ENCODE results near the gene SLC25A21. TPM values are rescaled to one million over a fixed set of nuclear protein-coding genes. Genes with fewer than 3 reads are reported as not detected.

Gene SLC25A21
- total and polyA plus RNA-seq, 10 donors: 0.06 to 1.1 (median 0.22) TPM; not detected in 2

- TF ChIP-seq POLR2A (IDR thresholded peaks at IDR 0.05) (no peak), CTCF (IDR thresholded peaks at IDR 0.05 in 8 of 11, conservative IDR thresholded peaks at IDR 0.05 in 3 of 11) (no peak), POLR2AphosphoS5 (IDR thresholded peaks at IDR 0.05) (no peak)
- Histone ChIP-seq H3K9me3 (no peaks in the 10 kb centered on the region), H3K27ac (no peak overlapping the region), H3K27me3 (replicated peaks in 1 of 7) (no peaks in the 10 kb centered on the region), H3K4me1 (no peaks in the 10 kb centered on the region), H3K36me3 (no peaks in the 10 kb centered on the region), H3K4me3 (no peak overlapping the region)
- 80 to 89% (median 88%) methylated on average over 4 of the region's 4 CpGs for WGBS, 5 donors
- DNase-seq: no peak
- intact Hi-C loops (cut with DNase I; ENCODE audit: low total_unique reads): no loop called here
These were observed 110.1 kb downstream of the SLC25A21 start for GRCh38 chr14:37062191-37062803.

- H3K4me1 ChIP-seq: no peaks in the 10 kb centered on the region
- intact Hi-C loops (cut with DNase I; ENCODE audit: low total_unique reads): no loop called here
- no peaks in the 10 kb centered on the region for H3K27me3 ChIP-seq (replicated peaks in 1 of 7)
- H3K4me3 ChIP-seq: no peak overlapping the region
- no peak for TF ChIP-seq CTCF (IDR thresholded peaks at IDR 0.05 in 8 of 11, conservative IDR thresholded peaks at IDR 0.05 in 3 of 11)
- no peak for TF ChIP-seq POLR2AphosphoS5 (IDR thresholded peaks at IDR 0.05)
- TF ChIP-seq POLR2A (IDR thresholded peaks at IDR 0.05): no peak
- H3K36me3 ChIP-seq: no peaks in the 10 kb centered on the region
- 83 to 93% (median 89%) methylated on average over 1 of the region's 1 CpG for WGBS, 5 donors
- DNase-seq: no peak
- no peak overlapping the region for H3K27ac ChIP-seq
- no peaks in the 10 kb centered on the region for H3K9me3 ChIP-seq
These were observed 110.7 kb downstream of the SLC25A21 start for GRCh38 chr14:37061697-37062096.

- intact Hi-C loops (cut with DNase I; ENCODE audit: low total_unique reads): no loop called here
- H3K9me3 ChIP-seq: no peaks in the 10 kb centered on the region
- H3K27ac ChIP-seq: no peak overlapping the region
- no peaks in the 10 kb centered on the region for H3K4me1 ChIP-seq
- 63 to 85% (median 69%) methylated on average over 3 of the region's 3 CpGs for WGBS, 5 donors
- H3K36me3 ChIP-seq: no peaks in the 10 kb centered on the region
- no peak overlapping the region for H3K4me3 ChIP-seq
- H3K27me3 ChIP-seq (replicated peaks in 1 of 7): no peaks in the 10 kb centered on the region
- DNase-seq: no peak
- TF ChIP-seq CTCF (IDR thresholded peaks at IDR 0.05 in 8 of 11, conservative IDR thresholded peaks at IDR 0.05 in 3 of 11) (no peak), POLR2AphosphoS5 (IDR thresholded peaks at IDR 0.05) (no peak), POLR2A (IDR thresholded peaks at IDR 0.05) (no peak)
These were observed 111.7 kb downstream of the SLC25A21 start for GRCh38 chr14:37060496-37061260.

- Histone ChIP-seq H3K4me3 (no peak overlapping the region), H3K36me3 (no peaks in the 10 kb centered on the region), H3K9me3 (peaks cover 0 to 15% (median 3%) of the 10 kb centered on the region in 8 donors), H3K27ac (no peak overlapping the region), H3K4me1 (no peaks in the 10 kb centered on the region), H3K27me3 (replicated peaks in 1 of 7) (no peaks in the 10 kb centered on the region)
- intact Hi-C loops (cut with DNase I; ENCODE audit: low total_unique reads): no loop called here
- 65 to 76% (median 68%) methylated on average over 3 of the region's 3 CpGs for WGBS, 5 donors
- DNase-seq: no peak
- no peak for TF ChIP-seq CTCF (IDR thresholded peaks at IDR 0.05 in 8 of 11, conservative IDR thresholded peaks at IDR 0.05 in 3 of 11)
- TF ChIP-seq POLR2A (IDR thresholded peaks at IDR 0.05): no peak
- no peak for TF ChIP-seq POLR2AphosphoS5 (IDR thresholded peaks at IDR 0.05)
These were observed 114.6 kb downstream of the SLC25A21 start for GRCh38 chr14:37057776-37058175.
